Thymus (tissue), 14 donors: ENCODE data around the gene DCDC2. TPM values are rescaled to one million over a fixed set of nuclear protein-coding genes. Genes with fewer than 3 reads are reported as not detected.
"Not testable (repeated sequence)": the region's sequence is repeated elsewhere in the genome, so short reads cannot be mapped to it uniquely, and the experiment has no call there.

Source experiments
- DNase-seq, 9 donors: peaks; one replicate each; pipeline ENCODE4 v3.0.0-alpha.2; 2013; ENCODE audit warnings: low spot score in 9 of 9, low read depth in 6 of 9, missing footprints in 1 of 9
- H3K27ac ChIP-seq, 2 donors: one replicate each; pipeline ENCODE4 v1.5.1; 2013; ENCODE audit warnings: control low read depth in 1 of 2, low read depth in 1 of 2, low read length in 1 of 2, mild to moderate bottlenecking in 1 of 2, moderate library complexity in 1 of 2
- H3K27me3 ChIP-seq, 2 donors: one replicate each; pipeline ENCODE4 v1.5.1; 2013; ENCODE audit warnings: low read length in 1 of 2; ENCODE audit not compliant: control insufficient read depth in 2 of 2, insufficient read depth in 1 of 2
- H3K36me3 ChIP-seq, 2 donors: one replicate each; pipeline ENCODE4 v1.5.1; 2013; ENCODE audit warnings: low read length in 1 of 2, mild to moderate bottlenecking in 1 of 2, moderate library complexity in 1 of 2; ENCODE audit not compliant: control insufficient read depth in 2 of 2, insufficient read depth in 2 of 2
- H3K4me1 ChIP-seq, 2 donors: one replicate each; pipeline ENCODE4 v1.5.1; 2013; ENCODE audit warnings: low read length in 2 of 2; ENCODE audit not compliant: control insufficient read depth in 2 of 2, insufficient read depth in 2 of 2
- H3K4me3 ChIP-seq, 2 donors: one replicate each; pipeline ENCODE4 v1.5.1; 2013; ENCODE audit warnings: low read length in 2 of 2, control low read depth in 1 of 2, mild to moderate bottlenecking in 1 of 2
- H3K9me3 ChIP-seq, 2 donors: one replicate each; pipeline ENCODE4 v1.5.1; 2013; ENCODE audit warnings: low read length in 1 of 2, mild to moderate bottlenecking in 1 of 2; ENCODE audit not compliant: control insufficient read depth in 2 of 2, insufficient read depth in 1 of 2
- WGBS: extraction: QIAGEN DNeasy Blood & Tissue Kit; methylation state at CpG from one replicate; pipeline ENCODE4 v1.1.7; 2013; 5-methylcytosine and 5-hydroxymethylcytosine counted together
- long read RNA-seq, 10 donors: transcript quantifications; one replicate each; lab custom pipeline, GENCODE V29; 2026
- polyA plus RNA-seq: library from polyadenylated mRNA; stranded (reverse); fragments of 200-250 nt; gene quantifications from one replicate; pipeline ENCODE4 v1.2.3, GENCODE V29; 2013
- total RNA-seq: library from RNA; stranded (reverse); fragments of 120-200 nt; gene quantifications from one replicate; pipeline ENCODE4 v1.2.4, GENCODE V29; 2013
- donor health status: healthy.

DCDC2 gene
- total RNA-seq (0.19 TPM), polyA plus RNA-seq (0.25 TPM)
- long read RNA-seq, donor 1: 0 reads
- long read RNA-seq, donor 2: 0 reads
- long read RNA-seq, donor 3: 0 reads
- long read RNA-seq, donor 4, full-length matches to known transcripts: 1 of 1 reads
- long read RNA-seq, donor 4, partial matches to known transcripts: 0 of 1 reads
- long read RNA-seq, donor 4, other reads (novel, unspliced or antisense): 0 of 1 reads
- long read RNA-seq, donor 5, full-length matches to known transcripts: 2 of 2 reads
- long read RNA-seq, donor 5, partial matches to known transcripts: 0 of 2 reads
- long read RNA-seq, donor 5, other reads (novel, unspliced or antisense): 0 of 2 reads
- long read RNA-seq, donor 6: 0 reads
- long read RNA-seq, donor 7: 0 reads
- long read RNA-seq, donor 8: 0 reads
- long read RNA-seq, donor 9: 0 reads
- long read RNA-seq, donor 10: 0 reads

- Histone ChIP-seq H3K4me3 (peak within 1 kb of the TSS; percentile 3 to 27), H3K27ac (no peak within 1 kb of the TSS), H3K36me3 (no peaks in the 10 kb centered on the region), H3K27me3 (peaks cover 25 to 39% of the 10 kb centered on the region in 2 donors), H3K4me1 (peaks cover 5 to 17% of the 10 kb centered on the region in 2 donors), H3K9me3 (peaks cover 0 to 13% of the 10 kb centered on the region in 2 donors)
- DNase-seq: peak in 6 of 9 donors; percentile 9 to 47 (median 17)
- WGBS: 16% methylated on average over 61 of the region's 61 CpGs
Observed at GRCh38 chr6:24357336-24358218, at the start of gene DCDC2. TSS of gene DCDC2 (minus strand) at chr6:24358059. CDS start at chr6:24357750, 309 bp downstream.

GRCh38 chr6:24405262-24405661 is 47.4 kb upstream of the DCDC2 start:
- no peaks in the 10 kb centered on the region for H3K9me3 ChIP-seq
- H3K36me3 ChIP-seq: peaks cover 0 to 26% of the 10 kb centered on the region in 2 donors
- 97% methylated on average over 5 of the region's 5 CpGs for WGBS
- DNase-seq: no peak
- peaks cover 5 to 15% of the 10 kb centered on the region in 2 donors for H3K27me3 ChIP-seq
- H3K27ac ChIP-seq: no peak overlapping the region
- no peak overlapping the region for H3K4me3 ChIP-seq
- peaks cover 9 to 10% of the 10 kb centered on the region in 2 donors for H3K4me1 ChIP-seq

- Histone ChIP-seq H3K9me3 (no peaks in the 10 kb centered on the region), H3K36me3 (peaks cover 0 to 11% of the 10 kb centered on the region in 2 donors), H3K27ac (no peak overlapping the region), H3K4me1 (peaks cover 9 to 10% of the 10 kb centered on the region in 2 donors), H3K4me3 (peak overlapping the region; percentile 91 to 97), H3K27me3 (peaks cover 5 to 32% of the 10 kb centered on the region in 2 donors)
- peak in 2 of 9 donors; percentile 6 to 14 for DNase-seq
- WGBS: 7% methylated on average over 12 of the region's 12 CpGs
Observed at GRCh38 chr6:24403501-24403824, 45.6 kb upstream of the DCDC2 start.

- H3K27me3 ChIP-seq: peaks cover 5 to 37% of the 10 kb centered on the region in 2 donors
- no peaks in the 10 kb centered on the region for H3K9me3 ChIP-seq
- peaks cover 0 to 10% of the 10 kb centered on the region in 2 donors for H3K36me3 ChIP-seq
- under 1% methylated on average over 63 of the region's 63 CpGs for WGBS
- peaks cover 9 to 10% of the 10 kb centered on the region in 2 donors for H3K4me1 ChIP-seq
- H3K4me3 ChIP-seq: peak within 1 kb of the TSS; percentile 91 to 97
- DNase-seq: peak; percentile 40 to 82 (median 62)
- H3K27ac ChIP-seq: peak within 1 kb of the TSS in 1 of 2 donors; percentile 18
Observed at GRCh38 chr6:24402697-24403500, 45.0 kb upstream of the DCDC2 start, which contains the start of gene MRS2. TSS of gene MRS2 (plus strand) at chr6:24402936. CDS start at chr6:24403047, 111 bp downstream.

DNA sequence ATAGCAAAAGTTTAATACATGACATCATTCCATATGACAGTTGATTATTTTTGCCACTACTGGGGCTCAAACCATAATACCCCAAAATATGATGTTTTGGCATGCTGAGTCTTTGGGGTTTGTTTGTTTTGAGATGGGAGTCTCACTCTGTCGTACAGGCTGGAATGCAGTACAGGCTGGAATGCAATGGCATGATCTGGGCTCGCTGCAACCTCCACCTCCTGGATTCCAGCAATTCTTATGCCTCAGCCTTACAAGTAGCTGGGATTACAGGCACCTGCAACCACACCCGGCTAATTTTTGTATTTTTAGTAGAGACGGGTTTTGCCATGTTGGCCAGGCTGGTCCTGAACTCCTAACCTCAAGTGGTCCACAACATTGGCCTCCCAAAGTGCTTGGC is 43.6 kb upstream of the DCDC2 start:
- Histone ChIP-seq H3K36me3 (peaks cover 0 to 4% of the 10 kb centered on the region in 2 donors), H3K27ac (no peak overlapping the region), H3K9me3 (no peaks in the 10 kb centered on the region), H3K4me1 (peaks cover 9 to 10% of the 10 kb centered on the region in 2 donors), H3K4me3 (no peak overlapping the region), H3K27me3 (peaks cover 5 to 40% of the 10 kb centered on the region in 2 donors)
- no peak for DNase-seq
- 96% methylated on average over 4 of the region's 4 CpGs for WGBS

DNA sequence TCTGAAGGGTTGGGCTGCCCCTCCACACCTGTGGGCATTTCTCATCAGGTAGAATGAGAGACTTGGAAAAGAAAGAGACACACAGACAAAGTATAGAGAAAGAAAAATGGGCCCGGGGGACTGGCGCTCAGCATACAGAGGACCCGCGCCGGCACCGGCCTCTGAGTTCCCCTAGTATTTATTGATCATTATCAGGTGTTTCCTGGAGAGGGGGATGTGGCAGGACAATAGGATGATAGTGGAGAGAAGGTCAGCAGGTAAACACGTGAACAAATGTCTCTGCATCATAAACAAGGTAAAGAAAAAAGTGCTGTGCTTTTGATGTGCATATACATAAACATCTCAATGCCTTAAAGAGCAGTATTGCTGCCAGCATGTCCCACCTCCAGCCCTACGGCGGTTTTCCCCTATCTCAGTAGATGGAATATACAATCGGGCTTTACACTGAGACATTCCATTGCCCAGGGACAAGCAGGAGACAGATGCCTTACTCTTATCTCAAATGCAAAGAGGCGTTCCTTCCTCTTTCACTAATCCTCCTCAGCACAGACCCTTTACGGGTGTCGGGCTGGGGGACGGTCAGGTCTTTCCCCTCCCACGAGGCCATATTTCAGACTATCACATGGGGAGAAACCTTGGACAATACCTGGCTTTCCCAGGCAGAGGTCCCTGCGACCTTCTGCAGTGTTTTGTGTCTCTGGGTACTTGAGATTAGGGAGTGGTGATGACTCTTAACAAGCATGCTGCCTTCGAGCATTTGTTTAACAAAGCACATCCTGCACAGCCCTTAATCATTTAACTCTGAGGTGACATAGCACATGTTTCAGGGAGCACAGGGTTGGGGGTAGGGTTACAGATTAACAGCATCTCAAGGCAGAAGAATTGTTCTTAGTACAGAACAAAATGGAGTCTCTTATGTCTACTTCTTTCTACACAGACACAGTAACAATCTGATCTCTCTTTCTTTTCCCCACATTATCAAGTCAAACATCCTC is 42.5 kb upstream of the DCDC2 start:
- not testable (repeated sequence) for H3K4me3 ChIP-seq, H3K27ac ChIP-seq, H3K9me3 ChIP-seq, H3K36me3 ChIP-seq, DNase-seq
- Histone ChIP-seq H3K4me1 (peaks cover 9 to 10% of the 10 kb centered on the region in 2 donors), H3K27me3 (peaks cover 5 to 40% of the 10 kb centered on the region in 2 donors)
- 35% methylated on average over 17 of the region's 17 CpGs for WGBS

- DNase-seq: no peak
- Histone ChIP-seq H3K4me3 (no peak overlapping the region), H3K27ac (no peak overlapping the region), H3K4me1 (peaks cover 2 to 3% of the 10 kb centered on the region in 2 donors), H3K36me3 (no peaks in the 10 kb centered on the region), H3K27me3 (peaks cover 5 to 40% of the 10 kb centered on the region in 2 donors), H3K9me3 (no peaks in the 10 kb centered on the region)
- WGBS: 88% methylated on average over 1 of the region's 1 CpG
Observed at GRCh38 chr6:24397631-24398030, 39.8 kb upstream of the DCDC2 start.

GRCh38 chr6:24396824-24397223 is 39.0 kb upstream of the DCDC2 start:
- H3K36me3 ChIP-seq: no peaks in the 10 kb centered on the region
- no peak overlapping the region for H3K27ac ChIP-seq
- peaks cover 5 to 39% of the 10 kb centered on the region in 2 donors for H3K27me3 ChIP-seq
- H3K9me3 ChIP-seq: no peaks in the 10 kb centered on the region
- H3K4me1 ChIP-seq: no peaks in the 10 kb centered on the region
- H3K4me3 ChIP-seq: no peak overlapping the region
- DNase-seq: no peak
- 95% methylated on average over 1 of the region's 1 CpG for WGBS
